Activated T-cell treated with anti-CD3 and anti-CD28 coated beads for 1 hour (primary cell): Measurements from ENCODE around the gene DZIP3.
"Not testable (repeated sequence)": the region's sequence is repeated elsewhere in the genome, so short reads cannot be mapped to it uniquely, and the experiment has no call there.

Experiments
- DNase-seq: peaks from one replicate; pipeline ENCODE4 v3.0.0-alpha.2; 2020; ENCODE audit warnings: low read depth

DZIP3 gene

GRCh38 chr3:108602249-108602934, 12.9 kb downstream of the DZIP3 start:
- no peak for DNase-seq

DNA sequence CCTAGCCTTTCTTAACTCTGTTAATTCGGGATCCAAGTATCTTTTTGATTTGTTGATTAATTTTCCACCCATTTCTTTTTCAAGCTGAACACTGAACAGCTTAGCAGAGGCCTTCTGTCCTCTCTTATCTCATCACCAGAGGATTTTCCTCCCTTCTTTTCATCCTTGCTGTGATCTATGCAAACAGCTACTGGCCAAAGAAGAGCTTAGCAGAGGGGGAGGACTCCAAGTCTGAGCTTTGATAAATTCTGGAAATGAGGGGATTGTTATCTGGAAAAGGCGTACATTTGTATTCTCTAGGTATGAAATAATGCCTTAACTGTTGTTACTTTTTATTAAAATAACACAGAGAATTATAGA, 13.4 kb downstream of the DZIP3 start:
- no peak for DNase-seq

DNA sequence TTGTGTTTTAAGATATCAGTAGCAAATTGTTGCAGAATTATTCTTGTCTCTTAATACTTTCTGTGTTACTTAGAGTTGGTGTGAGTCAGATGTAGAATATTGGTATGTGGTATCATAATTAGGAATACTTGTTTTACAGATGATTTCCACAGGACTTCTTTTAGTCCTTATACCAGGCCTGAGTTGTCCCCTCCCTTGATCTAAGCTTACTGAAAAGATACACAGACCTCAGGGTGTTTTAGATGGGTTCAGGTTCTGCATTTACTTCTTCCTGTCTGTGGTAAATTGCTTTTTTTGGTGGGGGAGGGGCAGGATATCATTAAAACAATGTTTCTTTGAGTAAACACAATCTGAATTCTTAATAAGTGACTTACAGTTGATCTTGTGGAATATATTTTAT, 14.2 kb downstream of the DZIP3 start:
- no peak for DNase-seq

- DNase-seq: no peak
These were observed 15.5 kb downstream of the DZIP3 start for GRCh38 chr3:108605028-108605427.

GRCh38 chr3:108605491-108605890, 16.0 kb downstream of the DZIP3 start:
- DNase-seq: no peak

DNA sequence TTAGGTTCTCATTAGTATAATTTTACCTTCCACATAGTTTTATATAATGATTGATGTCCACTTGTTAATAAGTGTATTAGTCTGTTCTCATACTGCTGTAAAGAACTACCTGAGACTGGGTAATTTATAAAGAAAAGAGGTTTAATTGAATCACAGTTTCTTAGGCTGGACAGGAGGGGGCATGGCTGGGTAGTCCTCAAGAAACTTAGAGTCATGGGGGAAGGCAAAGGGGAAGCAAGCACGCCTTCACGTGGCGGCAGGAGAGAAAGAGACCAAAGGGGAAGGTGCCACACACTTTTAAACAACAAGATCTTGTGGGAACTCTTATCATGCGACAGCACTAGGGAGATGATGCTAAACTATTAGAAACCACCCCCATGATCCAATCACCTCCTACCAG, 19.2 kb downstream of the DZIP3 start:
- no peak for DNase-seq

GRCh38 chr3:108610651-108611050, 21.1 kb downstream of the DZIP3 start:
- no peak for DNase-seq

- DNase-seq: not testable (repeated sequence)
These were observed 26.6 kb downstream of the DZIP3 start for GRCh38 chr3:108616090-108616489.

- no peak for DNase-seq
These were observed 30.7 kb downstream of the DZIP3 start for GRCh38 chr3:108620250-108620649.

- DNase-seq: no peak
These were observed 34.0 kb downstream of the DZIP3 start for GRCh38 chr3:108623504-108623903.

DNA sequence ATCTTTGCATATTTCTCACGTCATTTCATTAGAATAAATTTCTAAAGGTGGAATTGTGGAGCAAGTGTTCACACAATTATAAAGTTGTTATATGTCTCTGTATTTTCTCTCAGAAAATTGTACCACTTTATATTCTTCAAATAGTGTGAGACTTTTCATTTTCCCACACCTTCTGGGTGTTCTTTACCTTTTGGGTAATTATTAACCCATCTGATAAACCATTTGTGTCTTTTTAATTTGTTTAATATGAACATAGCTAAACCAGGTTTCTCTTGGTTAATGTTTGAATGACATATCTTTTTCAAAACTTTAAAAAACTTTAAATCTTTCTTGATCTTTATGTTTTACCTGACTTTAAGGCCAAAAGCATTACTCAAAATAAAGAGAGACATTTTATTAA, 40.5 kb downstream of the DZIP3 start:
- DNase-seq: no peak

GRCh38 chr3:108642526-108642925, 53.0 kb downstream of the DZIP3 start:
- DNase-seq: no peak

- DNase-seq: no peak
These were observed 55.8 kb downstream of the DZIP3 start for GRCh38 chr3:108645364-108645763.

DNA sequence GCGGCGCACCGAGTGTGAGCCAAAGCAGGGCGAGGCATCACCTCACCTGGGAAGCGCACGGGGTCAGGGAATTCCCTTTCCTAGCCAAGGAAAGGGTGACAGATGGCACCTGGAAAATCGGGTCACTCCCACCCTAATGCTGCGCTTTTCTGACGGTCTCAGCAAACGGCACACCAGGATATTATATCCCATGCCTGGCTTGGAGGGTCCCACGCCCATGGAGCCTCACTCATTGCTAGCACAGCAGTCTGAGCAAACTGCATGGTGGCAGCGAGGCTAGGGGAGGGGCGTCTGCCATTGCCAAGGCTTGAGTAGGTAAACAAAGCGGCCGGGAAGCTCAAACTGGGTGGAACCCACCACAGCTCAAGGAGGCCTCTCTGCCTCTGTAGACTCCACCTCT, 66.1 kb downstream of the DZIP3 start:
- DNase-seq: not testable (repeated sequence)

- DNase-seq: no peak
These were observed 72.2 kb downstream of the DZIP3 start for GRCh38 chr3:108661699-108662098.

- no peak for DNase-seq
These were observed 72.7 kb downstream of the DZIP3 start for GRCh38 chr3:108662142-108662738.

- no peak for DNase-seq
These were observed 74.7 kb downstream of the DZIP3 start for GRCh38 chr3:108664266-108664665.

GRCh38 chr3:108667312-108667711, 77.8 kb downstream of the DZIP3 start:
- DNase-seq: no peak

DNA sequence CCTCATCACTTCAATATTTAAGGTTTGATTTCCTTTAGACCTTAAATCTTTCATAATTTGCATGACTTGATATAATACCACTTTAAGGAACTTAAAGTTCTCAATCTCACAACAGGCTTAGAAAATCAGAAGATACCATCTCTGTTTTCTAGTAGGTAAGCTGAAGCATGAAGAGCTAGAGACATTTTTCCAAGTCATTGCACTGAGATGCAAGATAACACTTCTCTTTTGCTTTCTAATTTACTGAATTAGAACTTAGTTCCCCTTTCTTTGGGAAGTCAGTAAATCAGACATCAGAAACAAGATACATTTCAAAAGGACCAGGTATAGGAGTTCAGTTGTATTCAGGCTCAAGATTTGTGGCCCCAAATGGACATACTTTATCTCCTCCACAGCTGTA, 79.7 kb downstream of the DZIP3 start:
- no peak for DNase-seq

- no peak for DNase-seq
These were observed 83.2 kb downstream of the DZIP3 start for GRCh38 chr3:108672701-108673100.

DNA sequence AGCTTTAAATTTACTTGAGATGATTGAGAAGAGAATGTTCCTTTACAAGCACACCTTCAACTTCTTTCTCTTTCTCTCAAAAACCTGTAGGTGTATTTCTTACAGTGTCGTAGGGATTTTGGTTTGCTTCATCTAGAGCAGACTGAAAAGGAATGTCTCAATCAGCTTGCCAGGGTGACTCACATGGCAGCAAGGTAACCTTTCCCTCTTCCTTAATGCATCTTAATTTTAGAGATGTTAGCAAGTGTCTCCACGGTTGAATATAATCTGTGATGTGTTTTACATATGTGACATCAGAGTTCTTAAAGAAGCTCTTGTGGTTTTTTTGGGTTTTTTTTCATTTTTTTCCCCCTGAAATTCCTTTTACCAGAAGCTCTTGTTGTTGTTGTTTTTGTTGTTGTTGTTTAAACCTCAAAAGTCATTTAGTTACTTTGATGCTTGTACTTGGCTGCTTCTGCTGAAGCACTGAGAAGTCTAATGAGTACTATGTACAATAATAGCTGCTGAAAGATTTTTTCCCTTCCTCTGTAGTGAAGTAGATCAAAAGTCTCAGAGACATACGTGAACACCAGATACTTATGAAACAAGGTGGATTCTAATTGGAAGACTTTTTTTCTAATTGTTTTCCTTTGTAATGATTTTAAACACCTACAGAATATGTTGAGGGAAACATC, 84.6 kb downstream of the DZIP3 start:
- no peak for DNase-seq

DNA sequence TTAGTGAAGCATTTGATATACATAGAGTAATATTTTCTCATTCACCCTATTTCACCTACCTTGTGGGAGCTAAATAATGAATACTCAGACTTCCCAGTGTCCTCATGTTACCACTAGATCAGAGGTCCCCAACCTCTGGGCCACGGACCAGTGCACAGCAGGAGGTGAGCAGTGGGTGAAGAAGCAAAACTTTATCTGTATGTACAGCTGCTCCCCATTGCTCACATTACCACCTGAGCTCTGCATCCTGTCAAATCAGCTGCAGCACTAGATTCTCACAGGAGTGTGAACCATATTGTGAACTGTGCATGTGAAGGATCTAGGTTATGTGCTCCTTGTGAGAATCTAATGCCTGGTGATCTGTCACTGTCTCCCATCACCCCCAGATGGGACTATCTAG, 88.3 kb downstream of the DZIP3 start:
- DNase-seq: no peak

GRCh38 chr3:108692286-108692685, 102.8 kb downstream of the DZIP3 start:
- DNase-seq: not testable (repeated sequence)

DNA sequence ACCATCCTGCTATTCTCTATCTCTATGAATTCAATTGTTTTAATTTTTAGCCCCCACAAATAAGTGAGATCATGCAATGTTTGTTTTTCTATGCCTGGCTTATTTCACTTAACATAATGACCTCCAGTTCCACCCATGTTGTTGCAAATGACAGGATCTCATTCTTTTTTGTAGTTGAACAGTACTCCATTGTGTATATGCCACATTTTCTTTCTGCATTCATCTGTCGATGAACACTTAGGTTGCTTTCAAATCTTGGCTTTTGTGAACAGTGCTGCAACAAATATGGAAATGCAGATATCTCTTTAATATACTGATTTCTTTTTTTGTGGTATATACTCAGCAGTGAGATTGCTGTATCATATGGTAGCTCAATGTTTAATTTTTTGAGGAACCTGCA, 108.9 kb downstream of the DZIP3 start:
- DNase-seq: no peak
